ENCODE measurements around the gene CDC6. TPM values are rescaled to one million over a fixed set of nuclear protein-coding genes. Genes with fewer than 3 reads are reported as not detected.

Gene CDC6
- polyA plus RNA-seq, 6 donors from 2014 or later: 0.23 to 1.3 (median 0.35) TPM; not detected in 2

Other genes starting within 250 kb of the CDC6 start
- gene MED24, start 233.5 kb upstream of the CDC6 start, polyA plus RNA-seq (ENCODE audit: low read depth in 6 of 6): 10 to 100 TPM; 44.9 to 58.9 (median 47.6) TPM
- 1 to 10 TPM; 1.9 to 5.3 (median 4.7) TPM for gene THRA, start 224.9 kb upstream of the CDC6 start, polyA plus RNA-seq (ENCODE audit: low read depth in 6 of 6)
- gene NR1D1, start 187.3 kb upstream of the CDC6 start, polyA plus RNA-seq (ENCODE audit: low read depth in 6 of 6): 1 to 10 TPM in 5 of 6 donors, not detected in 1; 1.1 to 2.9 (median 2.1) TPM
- gene MSL1, start 165.9 kb upstream of the CDC6 start, polyA plus RNA-seq (ENCODE audit: low read depth in 6 of 6): 10 to 100 TPM in 2 of 6 donors, 1 to 10 TPM in 4; 7.7 to 13.1 (median 9.2) TPM
- gene CASC3, start 147.3 kb upstream of the CDC6 start, polyA plus RNA-seq (ENCODE audit: low read depth in 6 of 6): 10 to 100 TPM; 31.8 to 60.5 (median 44.5) TPM
- gene RAPGEFL1, start 110.4 kb upstream of the CDC6 start, polyA plus RNA-seq (ENCODE audit: low read depth in 6 of 6): under 1 TPM in 4 of 6 donors, not detected in 2; 0.10 to 0.56 (median 0.43) TPM
- gene WIPF2, start 68.6 kb upstream of the CDC6 start, polyA plus RNA-seq (ENCODE audit: low read depth in 6 of 6): 10 to 100 TPM in 3 of 6 donors, 1 to 10 TPM in 3; 2.9 to 11.4 (median 9.2) TPM
- gene RARA, start 21.3 kb downstream of the CDC6 start, polyA plus RNA-seq (ENCODE audit: low read depth in 6 of 6): 10 to 100 TPM in 2 of 6 donors, 1 to 10 TPM in 4; 3.1 to 12.6 (median 7.8) TPM
- gene GJD3, start 76.9 kb downstream of the CDC6 start, polyA plus RNA-seq (ENCODE audit: low read depth in 6 of 6): under 1 TPM in 2 of 6 donors, not detected in 4; 0.44 to 0.98 TPM
- gene TOP2A, start 130.0 kb downstream of the CDC6 start, polyA plus RNA-seq (ENCODE audit: low read depth in 6 of 6): 1 to 10 TPM in 1 of 6 donors, under 1 TPM in 4, not detected in 1; 0.49 to 1.7 (median 0.79) TPM
- 10 to 100 TPM; 33.3 to 66.5 (median 47.3) TPM for gene IGFBP4, start 155.6 kb downstream of the CDC6 start, polyA plus RNA-seq (ENCODE audit: low read depth in 6 of 6)
- not detected for gene TNS4, start 213.7 kb downstream of the CDC6 start, polyA plus RNA-seq (ENCODE audit: low read depth in 6 of 6)

Data from naive B cell (primary cell).